Measurements from ENCODE around the gene ZMYND19.

GRCh38 chr9:137613259-137613658 lies 22.9 kb upstream of the ZMYND19 start:
- TF ChIP-seq CTCF (IDR thresholded peaks at IDR 0.05), result no peak
- no peak for TF ChIP-seq POLR2A (IDR thresholded peaks at IDR 0.05)

Measured in heart left ventricle (tissue), 13 donors.